Measurements from ENCODE around the gene BTBD17. TPM values are rescaled to one million over a fixed set of nuclear protein-coding genes. Genes with fewer than 3 reads are reported as not detected.

The BTBD17 gene
- total RNA-seq, 1 experiment from 2014 or later: not detected

- Histone ChIP-seq H3K9ac (ENCODE audit: low read length) (no peak overlapping the region), H3K9me2 (ENCODE audit: insufficient read depth) (no peaks in the 10 kb centered on the region), H3K36me3 (ENCODE audit: control insufficient read depth in 1 of 2, insufficient read depth in 2 of 2, low read length in 2 of 2) (no peaks in the 10 kb centered on the region), H3K9me3 (ENCODE audit: control insufficient read depth in 1 of 2, insufficient read depth in 1 of 2, low read depth in 1 of 2, low read length in 2 of 2) (no peaks in the 10 kb centered on the region), H2AFZ (ENCODE audit: low read depth, low read length, poor library complexity, severe bottlenecking) (no peak overlapping the region), H3K4me1 (ENCODE audit: control insufficient read depth in 1 of 2, insufficient read depth in 2 of 2, low read length in 2 of 2) (peaks cover 2 to 13% of the 10 kb centered on the region in 2 experiments; a peak in 2 of 4 replicates), H3K27ac (ENCODE audit: low read depth, low read length) (no peak overlapping the region), H3K27me3 (ENCODE audit: insufficient read depth, low read length) (peaks cover 14% of the 10 kb centered on the region; the same call in 1 of the 2 replicates), H4K20me1 (ENCODE audit: insufficient read depth) (no peaks in the 10 kb centered on the region), H3K4me2 (ENCODE audit: low read length) (no peak overlapping the region), H3K4me3 (replicated peaks in 1 of 2; ENCODE audit: low read depth in 1 of 2, low read length in 2 of 2) (no peak overlapping the region), H3K79me2 (ENCODE audit: insufficient read depth, low read length) (no peaks in the 10 kb centered on the region)
- no TSS peak for BruUV-seq (replicated peaks)
- no peak for TF ChIP-seq CBX3 (IDR thresholded peaks at IDR 0.05; ENCODE audit: low read depth)
- TF ChIP-seq YY1 (IDR thresholded peaks at IDR 0.05; ENCODE audit: extremely low read depth, insufficient replicate concordance, low read depth, low read length): no peak
- no peak for TF ChIP-seq SP1 (IDR thresholded peaks at IDR 0.05; ENCODE audit: low read depth)
- no peak for TF ChIP-seq CTCF (IDR thresholded peaks at IDR 0.05 in 2 of 3, conservative IDR thresholded peaks at IDR 0.05 in 1 of 3; ENCODE audit: borderline replicate concordance in 1 of 3, insufficient read depth in 1 of 3, low read depth in 2 of 3, low read length in 2 of 3)
- TF ChIP-seq SRF (IDR thresholded peaks at IDR 0.05; ENCODE audit: low read depth): no peak
- TF ChIP-seq FOSL1 (IDR thresholded peaks at IDR 0.05; ENCODE audit: low read depth): no peak
- TF ChIP-seq ZBTB33 (IDR thresholded peaks at IDR 0.05; ENCODE audit: extremely low read depth, insufficient replicate concordance, low read length): no peak
- no peak for TF ChIP-seq EZH2 (IDR thresholded peaks at IDR 0.05)
- no peak for TF ChIP-seq REST (IDR thresholded peaks at IDR 0.05; ENCODE audit: low read depth)
- TF ChIP-seq SIN3A (IDR thresholded peaks at IDR 0.05; ENCODE audit: low read depth): no peak
- no peak for TF ChIP-seq JUND (IDR thresholded peaks at IDR 0.05)
- no peak for TF ChIP-seq POLR2A (IDR thresholded peaks at IDR 0.05; ENCODE audit: borderline replicate concordance, extremely low read depth, insufficient read depth, insufficient read length)
- no peak for TF ChIP-seq MAX (IDR thresholded peaks at IDR 0.05)
- no peak for TF ChIP-seq CEBPB (IDR thresholded peaks at IDR 0.05; ENCODE audit: low read depth)
- TF ChIP-seq TCF7L2 (IDR thresholded peaks at IDR 0.05; ENCODE audit: borderline replicate concordance, extremely low read depth, insufficient read depth, insufficient read length): no peak
- no peak for TF ChIP-seq ZNF274 (IDR thresholded peaks at IDR 0.05; ENCODE audit: low read depth, low read length)
- TF ChIP-seq EGR1 (IDR thresholded peaks at IDR 0.05; ENCODE audit: low read depth): no peak
- TF ChIP-seq POLR2AphosphoS5 (IDR thresholded peaks at IDR 0.05; ENCODE audit: low read depth, low read length): no peak
- intact Hi-C loops (cut with micrococcal nuclease): no loop called here
- no peak for ATAC-seq
- DNase-seq (ENCODE audit: low read depth, low spot score): no peak
- ChIA-PET POLR2A (no interaction called here), CTCF (no interaction called here), RAD21 (ENCODE audit: low non-redundant PET in 1 of 2, low total read pairs in 2 of 2, uncharacterized antibody in 2 of 2, unreplicated experiment in 2 of 2) (no interaction called here)
These were observed 10.8 kb upstream of the BTBD17 start for GRCh38 chr17:74372426-74372825.

All from HCT116 (cell line).